Bone marrow (tissue), 2 donors: ENCODE data around the gene YEATS2.
"Not testable (repeated sequence)": the region's sequence is repeated elsewhere in the genome, so short reads cannot be mapped to it uniquely, and the experiment has no call there.

Experiments
- DNase-seq, 2 donors: peaks; one replicate each; lab custom pipeline; 2025; lab: John Stamatoyannopoulos, UW

YEATS2 gene

GRCh38 chr3:183714622-183715021 is 17.0 kb downstream of the YEATS2 start:
- no peak for DNase-seq

DNA sequence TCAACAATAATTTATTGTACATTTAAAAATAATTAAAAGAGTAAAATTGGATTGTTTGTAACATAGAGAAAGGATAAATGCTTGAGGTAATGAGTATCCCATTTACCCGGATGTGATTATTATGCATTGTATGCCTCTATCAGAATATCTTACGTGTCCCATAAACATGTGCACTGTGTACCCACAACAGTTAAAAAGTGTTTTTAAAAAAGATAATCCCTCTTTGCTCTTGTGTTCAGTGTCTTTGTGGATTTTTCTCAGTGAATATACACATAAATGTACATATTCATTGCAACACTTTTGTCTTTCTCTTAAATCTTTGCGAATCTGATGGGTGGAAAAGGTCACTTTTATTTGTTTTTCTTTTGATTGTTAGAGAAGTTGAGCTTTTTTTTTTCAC is 20.4 kb downstream of the YEATS2 start:
- DNase-seq: no peak

GRCh38 chr3:183725387-183725786 is 27.8 kb downstream of the YEATS2 start:
- DNase-seq: no peak

GRCh38 chr3:183728204-183728603 is 30.6 kb downstream of the YEATS2 start:
- DNase-seq: no peak

DNA sequence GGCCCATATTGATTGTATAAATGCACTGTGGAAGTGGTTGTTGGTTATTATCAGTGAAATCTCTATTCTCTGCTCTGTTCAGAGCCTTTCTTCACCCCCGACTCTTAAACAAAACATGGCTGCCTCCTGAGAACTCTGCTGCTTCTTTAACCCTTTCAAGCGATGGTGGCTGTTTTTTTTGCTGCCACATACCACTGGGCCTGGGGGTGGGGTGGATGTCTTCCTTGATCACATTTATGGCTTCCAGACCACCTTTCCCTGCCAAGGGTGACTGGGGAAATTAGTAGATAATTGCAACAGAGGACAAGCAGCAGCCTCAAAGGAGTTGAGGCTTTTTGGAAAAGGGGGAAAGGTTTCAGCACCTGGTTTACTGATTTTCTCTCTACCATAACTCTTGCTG is 32.8 kb downstream of the YEATS2 start:
- DNase-seq: no peak

- no peak for DNase-seq
Observed at GRCh38 chr3:183731611-183732010, 34.0 kb downstream of the YEATS2 start.

GRCh38 chr3:183733553-183733952 is 36.0 kb downstream of the YEATS2 start:
- no peak for DNase-seq

GRCh38 chr3:183734750-183735494 is 37.3 kb downstream of the YEATS2 start:
- DNase-seq: no peak

GRCh38 chr3:183737116-183737515 is 39.5 kb downstream of the YEATS2 start:
- no peak for DNase-seq

DNA sequence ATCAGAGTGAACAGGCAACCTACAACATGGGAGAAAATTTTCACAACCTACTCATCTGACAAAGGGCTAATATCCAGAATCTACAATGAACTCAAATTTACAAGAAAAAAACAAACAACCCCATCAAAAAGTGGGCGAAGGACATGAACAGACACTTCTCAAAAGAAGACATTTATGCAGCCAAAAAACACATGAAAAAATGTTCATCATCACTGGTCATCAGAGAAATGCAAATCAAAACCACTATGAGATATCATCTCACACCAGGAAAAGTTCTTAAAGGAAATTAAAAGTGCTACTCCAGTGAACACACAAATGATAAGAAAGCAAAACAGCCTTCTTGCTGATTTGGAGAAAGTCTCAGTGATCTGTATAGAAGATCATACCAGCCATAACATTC is 42.6 kb downstream of the YEATS2 start:
- DNase-seq: not testable (repeated sequence)

DNA sequence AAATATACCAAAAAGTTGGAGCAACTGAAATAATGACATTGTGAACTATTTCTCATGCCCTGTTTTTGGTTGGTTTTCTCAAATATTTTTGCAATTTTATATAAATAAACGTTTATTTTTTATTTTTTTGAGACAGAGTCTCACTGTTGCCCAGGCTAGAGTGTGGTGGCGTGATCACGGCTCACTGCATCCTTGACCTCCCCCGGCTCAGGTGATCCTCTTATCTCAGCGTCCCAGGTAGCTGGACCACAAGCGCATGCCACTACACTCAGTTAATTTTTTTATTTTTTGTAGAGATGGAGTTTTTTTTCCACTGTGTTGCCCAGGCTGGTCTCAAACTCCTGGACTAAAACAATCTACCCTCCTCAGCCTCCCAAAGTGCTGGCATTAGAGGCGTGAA is 45.6 kb downstream of the YEATS2 start:
- no peak for DNase-seq

- DNase-seq: no peak
Observed at GRCh38 chr3:183745300-183746098, 47.9 kb downstream of the YEATS2 start.

DNA sequence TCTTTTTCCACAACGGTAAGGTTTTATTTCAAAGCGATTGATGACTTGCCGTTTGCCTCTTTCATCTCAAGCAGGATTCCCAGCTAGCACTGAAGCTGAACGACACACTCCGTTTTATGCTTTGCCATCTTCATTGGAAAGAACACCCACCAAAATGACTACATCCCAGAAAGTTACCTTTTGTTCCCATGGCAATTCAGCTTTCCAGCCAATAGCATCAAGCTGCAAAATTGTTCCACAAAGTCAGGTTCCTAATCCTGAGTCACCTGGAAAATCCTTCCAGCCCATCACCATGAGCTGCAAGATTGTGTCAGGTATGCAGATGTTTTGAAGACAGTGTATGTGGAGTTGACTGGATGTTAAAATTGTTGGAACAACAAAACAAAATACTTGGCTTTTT is 56.5 kb downstream of the YEATS2 start:
- DNase-seq: no peak

- DNase-seq: no peak
Observed at GRCh38 chr3:183762304-183762703, 64.7 kb downstream of the YEATS2 start.

GRCh38 chr3:183764847-183765731 is 67.5 kb downstream of the YEATS2 start:
- no peak for DNase-seq

DNA sequence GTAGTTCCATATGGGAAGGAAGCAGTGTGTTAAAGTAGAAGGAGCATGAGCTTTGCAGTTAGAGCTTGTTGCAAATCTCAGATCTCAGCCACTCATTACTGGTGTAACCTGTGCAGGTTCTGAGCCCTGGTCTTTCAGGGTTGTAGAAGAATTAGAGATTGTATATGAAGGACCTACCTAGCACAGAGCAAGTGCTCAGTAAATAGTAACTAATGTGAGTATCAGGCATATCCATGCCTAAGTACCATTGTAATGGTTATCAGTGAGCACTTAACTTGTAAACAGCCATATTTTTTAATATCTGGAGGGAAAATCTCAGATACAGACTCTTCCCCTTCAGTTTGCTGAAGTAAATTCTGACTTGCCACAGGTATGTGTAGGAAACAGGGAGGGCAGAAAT is 68.5 kb downstream of the YEATS2 start:
- no peak for DNase-seq

- DNase-seq: peak in 1 of 2 donors; percentile 58
Observed at GRCh38 chr3:183766745-183767606, 69.4 kb downstream of the YEATS2 start.

- DNase-seq: no peak
Observed at GRCh38 chr3:183768114-183768513, 70.5 kb downstream of the YEATS2 start.

GRCh38 chr3:183769453-183769852 is 71.9 kb downstream of the YEATS2 start:
- DNase-seq: no peak

GRCh38 chr3:183774631-183775030 is 77.0 kb downstream of the YEATS2 start:
- DNase-seq: no peak

DNA sequence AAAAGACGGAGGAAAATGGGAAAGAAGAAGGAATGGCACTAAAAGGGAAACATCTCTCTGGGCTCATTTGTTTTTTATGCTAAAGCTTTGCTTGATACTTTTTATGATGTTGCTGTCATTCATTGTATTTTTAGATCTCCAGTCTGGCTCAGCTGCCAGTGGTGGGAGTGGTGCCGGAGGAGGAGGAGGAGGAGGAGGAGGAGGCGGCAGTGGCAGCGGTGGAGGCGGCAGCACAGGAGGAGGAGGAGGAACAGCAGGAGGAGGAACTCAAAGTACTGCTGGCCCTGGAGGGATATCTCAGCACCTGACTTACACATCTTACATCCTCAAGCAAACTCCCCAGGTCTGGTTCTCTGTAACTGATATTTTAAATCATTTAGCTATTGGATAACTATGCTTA is 78.2 kb downstream of the YEATS2 start:
- DNase-seq: peak in 1 of 2 donors; percentile 56
